Activated CD4-positive, alpha-beta T cell treated with anti-CD3 and anti-CD28 coated beads, Interleukin-2, amount 10 ng/mL, durations not matched to agents 24 days and 14 days (primary cell): Measurements from ENCODE around the gene USP19. TPM values are rescaled to one million over a fixed set of nuclear protein-coding genes. Genes with fewer than 3 reads are reported as not detected.
A peak's percentile ranks its signal among the peaks of the same experiment; 100 is the strongest.

Experiments used
- DNase-seq: peaks from one replicate; pipeline ENCODE4 v3.0.0; 2022
- H3K27ac Mint-ChIP-seq: one replicate; pipeline ENCODE4 v1.8.0; 2022; ENCODE audit warnings: mild to moderate bottlenecking, mixed read lengths
- H3K27me3 Mint-ChIP-seq: one replicate; pipeline ENCODE4 v1.8.0; 2022; ENCODE audit warnings: mixed read lengths
- H3K36me3 Mint-ChIP-seq: one replicate; pipeline ENCODE4 v1.8.0; 2022; ENCODE audit warnings: low read depth, mild to moderate bottlenecking, mixed read lengths
- H3K4me1 Mint-ChIP-seq: one replicate; pipeline ENCODE4 v1.8.0; 2021; ENCODE audit warnings: mixed read lengths
- H3K4me3 Mint-ChIP-seq: one replicate; pipeline ENCODE4 v1.8.0; 2022; ENCODE audit warnings: mild to moderate bottlenecking, moderate library complexity, mixed read lengths
- H3K9me3 Mint-ChIP-seq: one replicate; pipeline ENCODE4 v1.8.0; 2021; ENCODE audit warnings: mixed read lengths
- intact Hi-C: fragments of 100-400 bp; cut with micrococcal nuclease; formaldehyde crosslinking; loops from one replicate; pipeline ENCODE4 v1.15.1; 2023
- total RNA-seq: library from RNA; stranded (reverse); gene quantifications from 2 replicates; pipeline ENCODE4 v1.2.3, GENCODE V29; 2022

The USP19 gene, protein sequence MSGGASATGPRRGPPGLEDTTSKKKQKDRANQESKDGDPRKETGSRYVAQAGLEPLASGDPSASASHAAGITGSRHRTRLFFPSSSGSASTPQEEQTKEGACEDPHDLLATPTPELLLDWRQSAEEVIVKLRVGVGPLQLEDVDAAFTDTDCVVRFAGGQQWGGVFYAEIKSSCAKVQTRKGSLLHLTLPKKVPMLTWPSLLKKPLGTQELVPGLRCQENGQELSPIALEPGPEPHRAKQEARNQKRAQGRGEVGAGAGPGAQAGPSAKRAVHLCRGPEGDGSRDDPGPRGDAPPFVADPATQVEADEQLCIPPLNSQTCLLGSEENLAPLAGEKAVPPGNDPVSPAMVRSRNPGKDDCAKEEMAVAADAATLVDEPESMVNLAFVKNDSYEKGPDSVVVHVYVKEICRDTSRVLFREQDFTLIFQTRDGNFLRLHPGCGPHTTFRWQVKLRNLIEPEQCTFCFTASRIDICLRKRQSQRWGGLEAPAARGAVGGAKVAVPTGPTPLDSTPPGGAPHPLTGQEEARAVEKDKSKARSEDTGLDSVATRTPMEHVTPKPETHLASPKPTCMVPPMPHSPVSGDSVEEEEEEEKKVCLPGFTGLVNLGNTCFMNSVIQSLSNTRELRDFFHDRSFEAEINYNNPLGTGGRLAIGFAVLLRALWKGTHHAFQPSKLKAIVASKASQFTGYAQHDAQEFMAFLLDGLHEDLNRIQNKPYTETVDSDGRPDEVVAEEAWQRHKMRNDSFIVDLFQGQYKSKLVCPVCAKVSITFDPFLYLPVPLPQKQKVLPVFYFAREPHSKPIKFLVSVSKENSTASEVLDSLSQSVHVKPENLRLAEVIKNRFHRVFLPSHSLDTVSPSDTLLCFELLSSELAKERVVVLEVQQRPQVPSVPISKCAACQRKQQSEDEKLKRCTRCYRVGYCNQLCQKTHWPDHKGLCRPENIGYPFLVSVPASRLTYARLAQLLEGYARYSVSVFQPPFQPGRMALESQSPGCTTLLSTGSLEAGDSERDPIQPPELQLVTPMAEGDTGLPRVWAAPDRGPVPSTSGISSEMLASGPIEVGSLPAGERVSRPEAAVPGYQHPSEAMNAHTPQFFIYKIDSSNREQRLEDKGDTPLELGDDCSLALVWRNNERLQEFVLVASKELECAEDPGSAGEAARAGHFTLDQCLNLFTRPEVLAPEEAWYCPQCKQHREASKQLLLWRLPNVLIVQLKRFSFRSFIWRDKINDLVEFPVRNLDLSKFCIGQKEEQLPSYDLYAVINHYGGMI (N-terminal part only)
- 57.2 and 64.9 TPM in 2 replicates for total RNA-seq

DNA sequence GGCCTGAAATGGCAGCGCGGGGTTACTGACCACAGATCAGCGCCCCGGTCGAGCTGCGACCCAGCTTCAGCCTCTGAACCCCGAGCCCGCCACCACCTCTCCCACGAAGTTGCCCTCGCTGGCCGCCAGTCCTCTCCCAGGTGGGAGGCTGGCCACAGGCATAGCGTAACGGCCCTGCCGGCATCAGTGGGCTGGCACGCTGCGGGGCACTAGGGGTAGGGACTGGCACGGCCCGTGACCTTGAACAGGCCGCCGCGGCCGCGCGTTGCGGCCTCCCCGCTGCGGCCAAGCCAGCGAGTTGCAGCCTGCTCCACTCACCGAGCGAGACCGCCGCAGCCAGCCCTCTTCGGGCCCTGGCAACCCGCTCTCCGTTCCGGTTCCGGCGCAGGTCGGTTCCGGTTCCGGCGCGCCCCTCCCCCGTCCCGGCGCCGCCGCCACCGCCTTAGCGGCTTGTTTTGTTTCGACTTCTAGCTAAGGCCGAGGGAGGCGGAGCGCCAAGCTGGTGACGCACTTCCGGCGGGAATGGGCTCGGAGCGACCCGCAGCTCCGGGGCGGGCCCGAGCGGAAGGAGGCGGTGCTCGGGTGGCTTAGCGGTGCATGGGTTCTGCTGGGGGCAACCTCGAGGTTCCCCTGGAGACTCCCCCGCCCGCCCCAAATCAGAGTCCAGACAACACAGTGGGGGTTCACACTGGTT lies at the start of gene USP19:
Gene USP19 (minus strand): TSS at position 386 of the 694 bp plus-strand sequence. CDS start 1,678 bp downstream, outside the sequence.
- Mint-ChIP-seq H3K4me3 (peak within 1 kb of the TSS; percentile 91), H3K36me3 (peaks cover 27% of the 10 kb centered on the region), H3K9me3 (no peaks in the 10 kb centered on the region), H3K4me1 (peaks cover 9% of the 10 kb centered on the region), H3K27ac (peak within 1 kb of the TSS; percentile 87), H3K27me3 (no peaks in the 10 kb centered on the region)
- intact Hi-C loops: loop anchor here (1.0 kb wide), 3 partner anchors 16 to 51 kb away; partner anchors contain the start of genes KLHDC8B, QARS1 and QRICH1
- DNase-seq: peak; percentile 99

DNA sequence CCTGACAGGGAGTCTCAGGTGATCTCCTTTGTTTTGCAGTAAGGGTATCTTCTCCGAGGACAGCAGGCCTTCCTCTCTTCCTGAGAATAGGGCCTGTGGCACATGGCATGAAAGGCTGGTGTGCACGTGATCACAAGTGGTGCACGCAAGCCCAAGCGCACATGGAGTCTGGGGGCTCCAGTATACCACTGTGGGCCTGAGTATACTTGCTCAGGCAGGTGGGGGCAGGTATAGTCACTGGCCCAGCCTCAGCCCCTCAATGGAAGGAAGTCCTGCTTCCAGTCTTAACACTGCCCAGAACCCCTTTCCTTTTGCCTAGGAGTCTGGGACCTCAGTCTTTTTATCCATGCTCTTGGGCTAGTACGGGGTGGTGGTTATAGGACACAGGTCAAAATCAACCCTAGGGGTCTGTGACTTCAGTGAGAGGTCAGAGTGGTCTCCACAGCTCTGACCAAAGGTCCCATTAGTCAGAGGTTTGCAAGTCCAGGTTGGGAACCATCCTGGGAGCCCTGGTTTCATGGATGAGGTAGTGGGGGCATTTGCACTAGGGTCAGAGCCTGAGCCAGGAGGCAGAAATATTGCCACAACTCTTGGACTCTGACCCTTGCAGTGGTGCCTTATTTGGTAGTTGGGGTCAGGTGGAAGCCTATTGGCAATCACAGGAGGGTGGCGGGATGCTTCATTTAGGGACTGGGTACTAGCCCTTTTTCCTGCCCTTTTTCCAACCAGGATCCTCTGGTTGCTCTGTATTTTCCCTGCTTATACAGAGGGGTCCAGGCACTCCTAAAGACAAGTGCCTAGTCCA lies 46.3 kb upstream of the USP19 start:
- H3K9me3 Mint-ChIP-seq: no peaks in the 10 kb centered on the region
- peaks cover 37% of the 10 kb centered on the region for H3K36me3 Mint-ChIP-seq
- no peaks in the 10 kb centered on the region for H3K27me3 Mint-ChIP-seq
- no peak for DNase-seq
- intact Hi-C loops: loop anchor here (2.0 to 10.0 kb wide), 2 partner anchors 72 to 178 kb away; partner anchors contain the start of genes QRICH1 and USP4
- H3K27ac Mint-ChIP-seq: peak overlapping the region; percentile 90
- peak overlapping the region; percentile 88 for H3K4me3 Mint-ChIP-seq
- H3K4me1 Mint-ChIP-seq: peaks cover 27% of the 10 kb centered on the region

DNA sequence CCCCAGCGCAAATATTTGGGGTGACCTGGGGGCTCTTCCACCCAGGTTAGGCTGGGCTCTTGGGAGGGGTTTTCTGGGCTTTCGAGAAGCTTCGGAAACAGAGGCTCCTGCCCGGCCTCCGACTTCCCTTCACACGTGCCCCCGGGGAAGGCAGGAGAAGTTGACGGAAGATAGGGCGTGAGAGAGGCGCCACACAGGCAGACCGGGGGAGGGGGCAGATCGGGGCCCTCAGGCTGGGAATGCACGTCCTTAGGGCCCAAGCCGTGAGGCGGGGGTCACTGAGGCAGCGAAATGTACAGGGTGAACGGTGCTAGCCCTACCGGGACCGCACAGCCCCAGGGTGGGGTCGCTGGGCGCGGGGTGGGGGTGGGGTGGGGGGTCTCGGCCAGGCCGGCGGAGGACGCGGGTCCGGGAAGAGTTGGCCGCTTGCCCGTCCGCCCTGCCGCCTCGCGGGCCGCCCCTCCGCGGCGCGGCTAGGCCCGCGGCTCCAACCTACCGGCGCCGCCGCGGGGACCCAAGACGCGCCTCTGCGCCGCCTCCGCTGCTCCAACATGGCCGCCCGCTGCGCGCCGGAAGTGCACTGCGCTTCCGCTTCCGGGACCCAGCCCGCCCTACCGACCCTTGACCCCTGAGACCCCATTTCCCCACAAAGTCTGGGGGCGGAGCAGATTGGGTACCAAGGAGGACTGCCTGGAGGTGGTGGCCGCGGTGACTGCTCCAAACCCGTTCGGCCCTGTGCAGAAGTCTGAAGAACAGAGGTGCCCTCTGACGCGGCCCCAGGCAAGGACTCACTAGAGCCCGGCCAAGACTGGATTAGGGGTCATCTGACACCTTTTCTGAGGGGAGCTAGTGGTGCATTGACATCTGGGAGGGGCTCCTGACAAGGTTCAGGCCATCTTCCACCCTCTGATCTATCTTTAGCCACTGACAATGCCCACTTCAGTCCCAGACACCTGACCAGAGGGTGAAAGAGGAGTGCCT lies 45.4 kb upstream of the USP19 start, which contains the start of gene CCDC71:
Gene CCDC71 (minus strand): TSS at position 561 of the 981 bp plus-strand sequence. CDS start 2,123 bp downstream, outside the sequence.
- peaks cover 24% of the 10 kb centered on the region for H3K4me1 Mint-ChIP-seq
- H3K27me3 Mint-ChIP-seq: no peaks in the 10 kb centered on the region
- H3K27ac Mint-ChIP-seq: peak within 1 kb of the TSS; percentile 92
- H3K9me3 Mint-ChIP-seq: no peaks in the 10 kb centered on the region
- peaks cover 38% of the 10 kb centered on the region for H3K36me3 Mint-ChIP-seq
- intact Hi-C loops: loop anchor here (2.0 to 10.0 kb wide), 2 partner anchors 71 to 179 kb away; partner anchors contain the start of genes QRICH1 and USP4
- peak within 1 kb of the TSS; percentile 95 for H3K4me3 Mint-ChIP-seq
- DNase-seq: peak; percentile 94

DNA sequence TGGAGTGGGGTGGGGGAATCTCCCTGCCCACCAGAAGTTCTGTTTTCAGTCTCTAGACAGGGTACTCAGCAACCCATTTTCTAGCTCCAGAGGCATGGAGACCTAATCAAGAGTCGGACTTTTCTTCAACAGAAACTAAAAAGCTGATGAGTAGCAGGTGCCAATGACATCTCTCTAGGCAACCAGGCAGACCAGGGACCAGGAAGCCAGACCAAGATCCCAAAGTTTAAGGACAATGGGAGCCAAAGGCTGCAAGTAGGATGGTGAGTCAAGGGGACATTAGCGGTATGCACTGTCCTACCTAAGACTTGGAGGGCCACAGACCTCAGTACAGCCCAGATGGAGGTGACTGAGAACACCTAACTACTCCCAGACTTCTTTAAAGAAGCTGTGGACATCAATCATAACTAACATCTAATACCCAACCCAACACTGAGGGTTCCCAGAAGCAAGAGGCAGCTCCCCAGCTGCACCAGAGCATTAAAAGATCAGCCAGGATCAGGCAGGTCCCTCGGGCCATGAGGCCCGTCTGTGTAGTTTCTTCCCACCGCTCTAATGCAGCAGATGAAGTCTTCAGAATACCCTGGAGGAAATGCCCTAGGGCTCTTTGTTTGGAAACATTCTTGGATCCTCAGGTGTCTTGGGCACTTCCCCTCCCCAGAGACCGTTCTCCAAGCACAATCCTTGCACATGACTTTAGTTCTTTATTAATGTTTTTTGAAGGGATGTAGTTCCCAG lies 44.5 kb upstream of the USP19 start:
- Mint-ChIP-seq H3K27ac (peak overlapping the region; percentile 92), H3K4me1 (peaks cover 21% of the 10 kb centered on the region), H3K36me3 (peaks cover 38% of the 10 kb centered on the region), H3K4me3 (peak overlapping the region; percentile 95), H3K9me3 (no peaks in the 10 kb centered on the region), H3K27me3 (no peaks in the 10 kb centered on the region)
- no peak for DNase-seq
- intact Hi-C loops: loop anchor here (10.0 kb wide), 1 partner anchor 180 kb away; the partner anchor contains the start of gene USP4

DNA sequence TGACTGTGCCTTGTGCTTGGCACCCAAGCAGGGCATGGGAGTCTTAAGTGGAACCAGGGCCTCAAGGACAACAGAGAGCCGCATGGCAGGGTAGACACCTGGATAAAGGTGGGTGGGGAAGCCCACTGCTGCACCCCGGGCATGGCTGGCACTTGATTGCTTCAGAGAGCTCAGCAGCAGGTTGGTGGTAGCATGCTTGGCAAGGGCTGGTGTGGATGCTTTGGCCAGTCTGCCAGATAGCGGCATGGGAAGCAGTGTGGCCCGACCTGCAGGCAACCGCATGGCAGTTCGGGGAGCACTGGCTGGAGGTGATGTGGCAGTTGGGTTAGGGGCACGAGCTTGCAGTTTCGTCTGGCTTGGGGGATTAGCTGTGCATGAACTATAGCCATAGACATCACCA lies 43.0 kb upstream of the USP19 start:
- Mint-ChIP-seq H3K4me3 (no peak overlapping the region), H3K27ac (no peak overlapping the region), H3K4me1 (peaks cover 20% of the 10 kb centered on the region), H3K36me3 (peaks cover 43% of the 10 kb centered on the region), H3K9me3 (no peaks in the 10 kb centered on the region), H3K27me3 (no peaks in the 10 kb centered on the region)
- no peak for DNase-seq
- intact Hi-C loops: loop anchor here (10.0 kb wide), 1 partner anchor 181 kb away; the partner anchor contains the start of gene USP4

DNA sequence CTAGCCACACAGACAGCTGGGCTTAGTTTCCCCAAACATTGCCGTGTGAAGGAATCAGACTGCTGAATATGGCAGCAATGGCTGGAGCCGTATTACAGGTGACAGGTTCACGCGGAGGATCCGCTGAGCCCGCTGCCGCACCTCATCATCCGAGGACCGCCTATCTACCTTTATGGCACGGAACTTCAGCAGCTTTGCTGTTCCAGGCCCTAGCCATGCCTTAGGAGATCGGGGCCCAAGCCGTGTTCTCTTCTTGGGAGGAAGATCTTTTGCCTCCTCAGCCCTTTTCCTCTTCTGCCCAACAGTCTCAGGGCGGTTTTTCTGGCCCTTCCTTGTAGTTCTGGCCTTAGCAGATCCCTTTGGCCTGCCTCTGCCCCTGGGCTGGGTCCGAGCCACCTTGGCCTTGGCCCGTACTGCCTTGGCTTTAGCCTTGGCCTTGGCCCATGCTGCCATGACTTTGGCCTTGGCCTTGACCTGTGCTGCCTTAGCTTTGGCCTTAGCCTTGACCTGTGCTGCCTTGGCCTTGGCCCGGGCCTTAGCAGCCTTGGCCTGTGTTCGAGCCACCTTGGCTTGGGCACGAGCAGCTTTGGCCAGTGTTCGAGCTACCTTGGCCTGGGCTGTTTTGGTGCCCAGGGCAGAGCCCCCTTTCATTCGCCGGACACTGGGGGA lies 42.3 kb upstream of the USP19 start:
- Mint-ChIP-seq H3K36me3 (peaks cover 43% of the 10 kb centered on the region), H3K4me3 (no peak overlapping the region), H3K27me3 (no peaks in the 10 kb centered on the region), H3K9me3 (no peaks in the 10 kb centered on the region), H3K27ac (no peak overlapping the region), H3K4me1 (peaks cover 20% of the 10 kb centered on the region)
- DNase-seq: no peak
- intact Hi-C loops: loop anchor here (10.0 kb wide), 1 partner anchor 182 kb away; the partner anchor contains the start of gene USP4

DNA sequence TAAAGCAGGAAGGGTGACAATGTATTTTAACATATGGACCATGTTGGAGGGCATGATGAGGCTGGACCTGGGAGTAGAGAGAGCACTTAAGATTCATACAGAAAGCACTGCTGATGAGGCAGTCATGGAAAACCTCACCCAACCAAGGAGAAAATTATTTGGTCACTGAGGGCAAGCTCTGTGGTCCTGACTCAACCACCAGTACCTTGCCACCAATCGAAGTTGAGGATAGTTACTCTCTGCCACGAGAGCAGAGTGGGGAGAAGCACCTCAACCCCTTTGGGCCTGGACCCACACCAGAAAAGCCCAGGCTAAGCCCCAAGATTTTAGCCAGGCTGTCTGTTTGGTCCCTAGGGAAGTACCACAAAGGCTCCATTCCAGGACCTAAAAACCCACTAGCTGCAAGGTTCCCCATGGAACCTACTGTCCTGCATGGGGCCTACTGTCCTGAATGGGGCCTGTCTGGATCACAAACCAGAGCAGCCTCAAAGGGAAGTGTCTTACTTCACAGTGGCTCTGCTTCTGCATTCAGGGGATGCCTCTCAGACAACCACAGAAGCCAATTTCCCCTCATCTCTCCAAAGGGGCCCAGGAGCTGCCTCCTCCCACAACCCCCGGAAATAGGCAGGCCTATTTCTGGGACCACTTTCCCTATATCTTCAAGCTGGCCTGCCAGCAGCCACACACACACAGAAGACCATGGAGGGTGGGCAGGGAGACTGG lies 41.3 kb upstream of the USP19 start:
- intact Hi-C loops: loop anchor here (10.0 kb wide), 1 partner anchor 183 kb away; the partner anchor contains the start of gene USP4
- peaks cover 20% of the 10 kb centered on the region for H3K4me1 Mint-ChIP-seq
- H3K4me3 Mint-ChIP-seq: no peak overlapping the region
- no peak for DNase-seq
- H3K36me3 Mint-ChIP-seq: peaks cover 43% of the 10 kb centered on the region
- no peaks in the 10 kb centered on the region for H3K9me3 Mint-ChIP-seq
- peak overlapping the region; percentile 60 for H3K27ac Mint-ChIP-seq
- no peaks in the 10 kb centered on the region for H3K27me3 Mint-ChIP-seq

DNA sequence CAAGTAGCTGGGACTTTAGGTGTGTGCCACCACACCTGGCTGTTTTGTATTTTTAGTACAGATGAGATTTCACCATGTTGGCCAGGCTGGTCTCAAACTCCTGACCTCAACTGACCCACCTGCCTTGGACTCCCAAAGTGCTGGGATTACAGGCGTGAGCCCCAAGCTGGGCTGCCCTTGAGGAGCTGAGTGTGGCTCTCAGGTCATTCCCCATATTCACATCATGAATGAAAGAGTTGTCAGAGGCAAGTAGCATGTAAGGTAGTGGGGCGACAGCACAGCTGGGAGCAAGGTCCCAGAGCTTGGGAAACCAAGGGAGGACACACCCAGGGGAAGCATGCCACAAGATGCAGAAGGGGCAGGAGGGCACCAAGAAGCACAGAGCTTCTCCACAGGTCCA lies 40.6 kb upstream of the USP19 start:
- Mint-ChIP-seq H3K27ac (no peak overlapping the region), H3K9me3 (no peaks in the 10 kb centered on the region), H3K4me3 (no peak overlapping the region), H3K4me1 (peaks cover 16% of the 10 kb centered on the region), H3K36me3 (peaks cover 39% of the 10 kb centered on the region), H3K27me3 (no peaks in the 10 kb centered on the region)
- no peak for DNase-seq
- intact Hi-C loops: loop anchor here (10.0 kb wide), 1 partner anchor 184 kb away; the partner anchor contains the start of gene USP4

DNA sequence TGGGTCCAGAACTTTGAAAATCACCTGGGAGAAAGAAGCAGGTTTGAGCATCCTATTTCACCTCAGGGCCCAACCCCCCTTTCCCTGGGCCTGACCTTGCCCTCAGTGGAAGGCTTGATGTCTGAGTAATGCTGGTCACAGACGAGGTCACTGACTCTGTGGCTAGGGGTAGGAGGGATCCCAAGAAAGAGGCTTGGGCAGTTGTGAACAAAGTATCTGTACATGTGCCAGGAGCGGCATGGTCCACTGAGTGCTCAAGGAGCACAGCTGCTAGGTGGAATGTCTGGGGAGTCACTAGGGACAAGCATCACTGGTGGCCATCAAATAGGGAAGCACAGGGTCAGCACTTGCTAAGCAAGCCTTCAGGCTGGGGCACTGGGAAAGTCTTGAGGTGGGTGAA lies 38.2 kb upstream of the USP19 start:
- Mint-ChIP-seq H3K27ac (no peak overlapping the region), H3K4me1 (peaks cover 4% of the 10 kb centered on the region), H3K36me3 (peaks cover 19% of the 10 kb centered on the region), H3K9me3 (no peaks in the 10 kb centered on the region), H3K4me3 (no peak overlapping the region), H3K27me3 (no peaks in the 10 kb centered on the region)
- DNase-seq: no peak
- intact Hi-C loops: loop anchor here (2.0 kb wide), 1 partner anchor 170 kb away; no protein-coding TSS in a partner anchor
